ENCODE results near the gene APOA4.
A peak's percentile ranks its signal among the peaks of the same experiment; 100 is the strongest.

The APOA4 gene

GRCh38 chr11:116798368-116798767 is 24.7 kb downstream of the APOA4 start:
- DNase-seq: no peak

DNA sequence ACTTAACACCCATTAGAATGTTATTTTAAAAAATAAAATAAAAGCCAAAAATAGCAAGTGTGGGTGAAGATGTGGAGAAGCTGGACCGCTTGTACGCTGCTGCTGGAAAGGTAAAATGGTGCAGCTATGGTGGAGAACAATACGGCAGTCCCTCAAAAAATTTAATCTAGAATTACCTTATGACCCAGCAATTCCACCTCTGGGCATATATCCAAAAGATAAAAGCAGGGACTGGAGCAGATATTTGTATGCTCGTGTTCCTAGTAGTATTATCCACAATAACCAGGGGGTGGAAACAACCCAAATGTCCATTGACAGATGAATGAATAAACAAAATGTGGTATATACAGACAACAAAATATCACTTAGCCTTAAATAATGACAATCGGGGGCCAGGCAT is 25.3 kb downstream of the APOA4 start:
- no peak for DNase-seq

DNA sequence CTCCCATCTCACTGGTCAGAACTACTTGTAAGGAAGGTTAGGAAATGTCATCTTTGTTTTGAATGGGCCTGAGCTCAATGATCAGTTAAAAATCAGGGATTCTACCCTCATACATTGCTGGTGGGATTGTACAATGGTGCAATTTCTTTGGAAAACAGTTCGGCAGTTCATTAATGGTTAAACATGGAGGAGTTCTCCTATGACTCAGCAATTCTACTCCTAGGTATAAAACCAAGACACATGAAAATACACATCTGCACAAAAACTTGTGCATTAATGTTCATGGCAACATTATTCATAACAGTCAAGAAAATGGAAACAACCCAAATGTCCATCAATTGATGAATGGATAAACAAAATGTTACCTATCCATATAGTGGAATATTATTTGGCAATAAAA is 26.6 kb downstream of the APOA4 start:
- DNase-seq: no peak

- DNase-seq: no peak
Observed at GRCh38 chr11:116794851-116795250, 28.3 kb downstream of the APOA4 start.

GRCh38 chr11:116793772-116794097 is 29.4 kb downstream of the APOA4 start:
- no peak for DNase-seq

DNA sequence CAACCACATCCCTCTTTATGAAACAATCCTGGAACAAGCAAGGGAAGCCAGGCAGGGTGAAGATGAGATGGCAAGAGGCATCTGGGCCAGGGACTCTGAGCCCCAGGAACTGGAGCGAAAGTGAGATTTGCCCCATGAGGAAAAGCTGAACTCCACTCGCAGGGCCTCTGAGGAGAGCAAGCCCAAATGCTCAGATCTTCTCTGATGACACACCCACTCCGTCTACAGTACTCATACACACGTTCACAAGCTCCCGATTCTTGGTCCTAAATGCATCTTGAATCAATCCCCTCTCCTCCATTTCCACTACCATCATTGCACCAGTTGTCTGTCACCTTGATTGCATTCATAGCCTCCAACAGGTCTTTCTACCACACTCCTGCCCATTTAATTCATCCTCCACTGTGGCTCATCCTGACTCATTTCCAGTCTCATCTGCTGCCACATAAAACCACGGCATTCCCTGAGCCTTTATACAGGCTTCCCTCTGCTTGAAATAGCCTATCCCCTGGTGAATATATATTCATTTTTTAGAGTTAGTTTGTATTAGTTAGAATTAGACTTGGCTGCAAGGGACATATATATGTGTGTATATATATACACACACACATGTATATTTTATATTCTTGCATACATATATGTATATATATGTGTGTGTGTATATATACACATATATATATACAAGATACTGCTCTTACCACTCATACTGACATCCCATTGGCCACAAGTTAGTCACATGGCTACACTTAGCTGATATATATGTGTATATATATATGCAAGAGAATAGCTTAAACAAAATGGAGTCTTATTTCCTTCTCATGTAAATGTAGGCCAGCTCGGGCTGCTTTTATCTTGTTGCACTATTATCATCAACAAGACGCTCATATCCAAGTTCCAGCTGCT is 30.0 kb downstream of the APOA4 start:
- no peak for DNase-seq

DNA sequence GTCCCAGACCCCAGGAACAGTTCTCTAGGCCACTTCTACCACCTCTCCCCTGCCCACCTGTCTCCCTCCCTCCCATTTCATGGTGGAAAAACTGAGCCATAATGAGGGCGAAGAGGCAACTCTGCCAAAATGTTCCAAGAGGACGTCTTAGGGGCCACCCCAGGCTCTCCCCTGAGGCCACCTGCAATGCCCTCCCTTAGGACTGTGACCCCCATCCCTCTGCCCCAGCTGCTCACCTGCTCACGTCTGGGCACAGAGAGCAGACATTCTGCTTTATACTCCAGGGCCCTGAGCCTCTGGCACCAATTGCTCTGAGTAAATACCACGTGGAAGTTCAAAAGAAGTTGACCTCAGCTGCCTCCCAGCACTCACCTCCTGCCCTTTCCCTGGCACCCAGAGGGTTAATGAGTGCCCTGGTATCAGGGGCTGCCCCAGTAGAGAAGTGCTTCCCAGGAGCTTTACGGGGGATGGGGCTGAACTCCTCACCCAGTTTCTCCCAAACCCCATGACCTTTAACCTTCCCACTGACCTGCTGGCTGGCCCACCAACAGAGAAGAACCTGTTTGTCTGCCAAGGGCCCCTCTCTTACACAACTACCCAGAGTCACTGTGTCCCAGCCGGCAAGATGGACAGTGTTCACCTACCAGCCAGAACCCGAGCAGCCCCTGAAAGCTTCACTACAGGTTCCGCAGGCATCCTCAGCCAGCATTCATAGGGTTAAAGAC is 30.8 kb downstream of the APOA4 start:
- no peak for DNase-seq

- no peak for DNase-seq
Observed at GRCh38 chr11:116791813-116792143, 31.3 kb downstream of the APOA4 start, which contains the start of gene APOA5. Gene APOA5, minus strand, starts transcription at chr11:116791879. Its CDS starts 19 bp downstream, at chr11:116791860.

DNA sequence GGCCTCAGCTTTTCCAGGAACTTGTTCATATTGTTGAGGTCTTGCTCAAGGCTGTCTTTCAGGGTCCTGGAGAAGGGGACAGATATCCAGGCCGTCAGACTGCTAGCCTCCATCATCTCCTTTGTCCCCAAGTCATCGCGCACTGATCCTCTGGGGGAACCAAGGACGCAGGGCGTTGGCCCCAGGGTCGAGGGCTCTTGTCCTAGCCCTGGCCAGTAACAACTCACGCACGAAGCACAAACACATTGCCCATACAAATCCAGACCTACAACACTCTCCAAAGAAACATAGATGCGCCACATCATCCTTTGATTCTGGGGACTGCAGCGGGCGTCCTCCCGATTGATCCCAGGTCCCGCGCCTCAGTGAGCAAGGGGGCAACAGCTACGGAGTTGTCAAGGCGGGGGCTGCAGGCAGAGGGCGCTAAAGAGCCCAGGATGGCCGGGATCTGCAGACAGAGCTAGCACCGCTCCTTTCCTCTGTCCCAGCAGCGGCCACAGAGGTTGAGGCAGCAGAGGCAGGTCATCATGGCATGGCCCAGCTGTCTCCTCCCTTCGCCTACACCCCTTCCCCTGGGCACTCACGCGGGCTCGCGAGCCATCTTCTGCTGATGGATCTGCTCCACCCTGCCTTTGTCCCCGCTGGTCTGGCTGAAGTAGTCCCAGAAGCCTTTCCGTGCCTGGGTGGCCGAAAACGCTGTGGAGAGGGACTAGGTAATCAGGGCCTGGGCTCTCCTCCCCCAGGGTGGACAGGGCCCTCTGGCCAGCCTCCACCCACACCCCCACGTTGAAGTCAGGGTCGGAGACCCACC is 31.9 kb downstream of the APOA4 start:
- DNase-seq: peak; percentile 84

- DNase-seq: no peak
Observed at GRCh38 chr11:116790167-116791001, 32.7 kb downstream of the APOA4 start.

- DNase-seq: no peak
Observed at GRCh38 chr11:116788975-116789374, 34.1 kb downstream of the APOA4 start.

- DNase-seq: no peak
Observed at GRCh38 chr11:116788534-116788933, 34.6 kb downstream of the APOA4 start.

GRCh38 chr11:116787786-116788486 is 35.2 kb downstream of the APOA4 start, which contains the start of gene ZPR1:
Gene ZPR1, minus strand, starts transcription at chr11:116788023. Its CDS starts 33 bp downstream, at chr11:116787990.
- DNase-seq: peak; percentile 92

DNA sequence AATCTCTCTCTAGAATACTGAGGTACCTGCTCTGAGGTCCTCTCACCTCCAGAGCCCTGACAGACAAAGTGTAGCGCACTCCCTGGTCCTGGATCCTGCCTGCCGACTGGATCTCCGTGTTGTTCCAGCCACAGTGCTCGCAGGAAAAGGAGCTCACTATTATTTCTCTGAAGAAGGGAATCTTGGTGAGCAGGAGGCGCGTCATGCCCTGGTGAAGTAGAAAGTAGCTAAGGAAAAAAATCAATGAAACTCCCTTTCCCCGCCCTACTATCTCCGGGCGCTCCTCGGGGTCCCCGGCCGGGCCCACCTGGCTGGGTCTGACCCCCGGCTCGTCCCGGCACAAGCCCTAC is 35.7 kb downstream of the APOA4 start:
- no peak for DNase-seq

GRCh38 chr11:116786966-116787365 is 36.1 kb downstream of the APOA4 start:
- no peak for DNase-seq

DNA sequence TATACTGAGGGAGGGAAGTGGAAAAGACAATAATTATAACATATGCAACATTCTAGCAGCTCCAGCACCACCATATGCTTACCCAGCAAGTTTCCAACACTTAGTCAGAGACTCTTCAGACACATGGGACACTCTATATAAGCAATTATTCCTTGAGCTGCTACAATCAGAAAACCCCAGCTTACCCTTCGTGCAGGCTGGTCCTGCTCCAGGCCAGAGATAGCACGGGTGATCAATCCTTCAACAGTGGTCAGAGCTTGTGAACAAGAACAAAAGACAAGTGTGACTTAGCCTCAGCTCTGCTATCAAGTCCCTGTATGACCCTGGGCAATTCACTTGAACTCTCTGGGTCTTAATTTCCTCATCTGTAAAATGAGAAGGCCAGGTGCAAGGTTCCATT is 36.8 kb downstream of the APOA4 start:
- DNase-seq: no peak

GRCh38 chr11:116782728-116783127 is 40.4 kb downstream of the APOA4 start:
- DNase-seq: peak; percentile 22

- no peak for DNase-seq
Observed at GRCh38 chr11:116778556-116778955, 44.5 kb downstream of the APOA4 start.

- DNase-seq: no peak
Observed at GRCh38 chr11:116777056-116777455, 46.0 kb downstream of the APOA4 start.

- DNase-seq: peak; percentile 44
Observed at GRCh38 chr11:116776522-116776984, 46.6 kb downstream of the APOA4 start.

DNA sequence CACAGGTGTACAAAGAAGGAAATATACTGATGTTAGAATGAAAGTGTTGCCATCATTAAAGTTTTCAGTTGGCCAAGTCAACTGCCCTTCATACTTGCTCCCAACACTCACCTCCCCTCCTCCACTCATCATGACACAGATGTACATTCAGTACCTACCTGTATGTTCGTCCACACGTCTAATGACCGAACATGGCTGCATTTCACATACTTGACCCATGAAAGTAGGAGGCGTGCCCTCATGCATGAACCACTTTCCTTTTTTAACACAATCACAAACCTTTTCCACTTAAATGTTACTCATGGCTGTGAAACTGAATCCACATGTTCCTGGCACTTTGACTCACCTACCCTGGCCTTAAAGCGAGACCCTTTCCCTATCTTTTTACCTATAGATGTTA is 47.1 kb downstream of the APOA4 start:
- no peak for DNase-seq

DNA sequence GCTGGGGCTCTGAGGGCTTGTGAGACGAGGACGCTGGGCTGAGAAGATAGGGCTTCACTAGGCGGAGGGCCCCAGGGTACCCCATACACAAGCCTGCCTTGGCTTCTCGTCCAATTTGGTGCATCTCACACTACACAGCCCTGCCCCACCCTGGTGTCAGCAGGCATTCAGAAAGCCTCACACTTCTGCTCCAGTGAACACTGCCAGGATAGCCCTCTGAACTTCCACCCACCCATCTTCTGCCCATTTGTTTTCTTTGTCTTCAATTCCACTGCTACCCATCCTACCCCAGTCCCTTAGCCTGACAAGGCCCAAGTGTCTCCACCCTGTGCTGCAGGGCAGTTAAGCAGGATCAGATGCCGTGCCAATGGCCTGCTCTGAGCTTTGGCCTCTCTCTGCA is 48.4 kb downstream of the APOA4 start:
- no peak for DNase-seq

Measured in stimulated activated CD4-positive, alpha-beta T cell treated with anti-CD3 and anti-CD28 coated beads, Interleukin-15, amount 100 ng/mL, for 24 hours (primary cell).